Coronary artery (tissue), 2 donors: Measurements from ENCODE around the gene STAC2.
A peak's percentile ranks its signal among the peaks of the same experiment; 100 is the strongest.

Experiments used
- DNase-seq: peaks from one replicate; pipeline ENCODE4 v3.0.0-alpha.2; 2017; ENCODE audit warnings: low spot score
- H3K27ac ChIP-seq, 2 donors: fragments of 200-600 bp; sonication (generic); one replicate each; pipeline ENCODE4 v1.5.1; 2016 to 2019
- H3K4me3 ChIP-seq: fragments of 200-600 bp; sonication (generic); 2 replicates; pipeline ENCODE4 v1.5.1; 2016; ENCODE audit warnings: mild to moderate bottlenecking, moderate library complexity
- TF ChIP-seq, protein P1 (sequence below): fragments of 200-600 bp; sonication (generic); IDR thresholded peaks from one replicate; pipeline ENCODE4 v1.5.1; 2019; ENCODE audit warnings: antibody characterized with exemption

Gene STAC2

GRCh38 chr17:39194089-39194984, 31.4 kb downstream of the STAC2 start:
- Histone ChIP-seq H3K27ac (peak overlapping the region; percentile 92 to 99), H3K4me3 (peak overlapping the region; percentile 97)
- TF ChIP-seq, protein P1, sequence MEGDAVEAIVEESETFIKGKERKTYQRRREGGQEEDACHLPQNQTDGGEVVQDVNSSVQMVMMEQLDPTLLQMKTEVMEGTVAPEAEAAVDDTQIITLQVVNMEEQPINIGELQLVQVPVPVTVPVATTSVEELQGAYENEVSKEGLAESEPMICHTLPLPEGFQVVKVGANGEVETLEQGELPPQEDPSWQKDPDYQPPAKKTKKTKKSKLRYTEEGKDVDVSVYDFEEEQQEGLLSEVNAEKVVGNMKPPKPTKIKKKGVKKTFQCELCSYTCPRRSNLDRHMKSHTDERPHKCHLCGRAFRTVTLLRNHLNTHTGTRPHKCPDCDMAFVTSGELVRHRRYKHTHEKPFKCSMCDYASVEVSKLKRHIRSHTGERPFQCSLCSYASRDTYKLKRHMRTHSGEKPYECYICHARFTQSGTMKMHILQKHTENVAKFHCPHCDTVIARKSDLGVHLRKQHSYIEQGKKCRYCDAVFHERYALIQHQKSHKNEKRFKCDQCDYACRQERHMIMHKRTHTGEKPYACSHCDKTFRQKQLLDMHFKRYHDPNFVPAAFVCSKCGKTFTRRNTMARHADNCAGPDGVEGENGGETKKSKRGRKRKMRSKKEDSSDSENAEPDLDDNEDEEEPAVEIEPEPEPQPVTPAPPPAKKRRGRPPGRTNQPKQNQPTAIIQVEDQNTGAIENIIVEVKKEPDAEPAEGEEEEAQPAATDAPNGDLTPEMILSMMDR = peak; percentile 45
- DNase-seq = peak; percentile 90

DNA sequence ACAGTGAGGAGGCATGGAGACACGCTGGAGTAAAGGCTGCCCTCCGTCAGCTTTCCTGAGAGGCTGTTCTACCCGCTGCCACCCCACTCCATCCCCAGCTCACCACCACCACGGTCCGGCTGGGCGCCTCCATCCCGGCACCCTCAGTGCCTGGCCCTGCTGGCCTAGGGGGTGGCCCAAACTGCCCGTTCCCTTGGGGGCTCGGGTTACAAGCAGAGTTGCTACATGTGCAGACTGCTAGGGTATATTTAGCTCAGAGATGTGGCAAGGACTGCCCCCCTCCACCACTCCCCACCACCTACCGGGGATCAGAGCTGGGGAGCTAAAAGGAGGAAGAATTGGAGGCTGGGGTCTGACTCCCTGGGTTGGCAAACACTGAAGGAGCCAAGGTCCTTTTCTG, 32.4 kb downstream of the STAC2 start:
- TF ChIP-seq, protein P1 = no peak
- Histone ChIP-seq H3K4me3 (peak overlapping the region; percentile 16), H3K27ac (peak overlapping the region in 1 of 2 donors; percentile 99)
- no peak for DNase-seq

DNA sequence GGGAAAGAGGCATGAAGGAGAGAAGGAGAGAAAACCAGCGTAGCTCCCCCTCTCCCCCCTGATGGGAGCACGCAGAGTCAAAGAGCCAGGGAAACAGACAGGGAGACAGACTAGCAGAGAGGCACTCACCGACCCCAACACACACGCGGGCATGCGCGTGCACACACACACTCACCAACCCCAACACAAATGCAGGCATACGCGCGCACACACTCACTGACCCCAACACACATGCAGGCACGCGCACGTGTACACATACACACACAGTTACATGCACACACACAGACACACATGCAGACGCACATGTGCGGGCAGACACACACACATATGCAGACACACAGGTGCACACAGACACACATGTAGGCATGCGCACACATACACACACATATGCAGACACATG, 32.8 kb downstream of the STAC2 start:
- H3K4me3 ChIP-seq = peak overlapping the region; percentile 16
- TF ChIP-seq, protein P1 = no peak

GRCh38 chr17:39191750-39192510, 33.8 kb downstream of the STAC2 start:
- Histone ChIP-seq H3K27ac (no peak overlapping the region), H3K4me3 (no peak overlapping the region)
- no peak for DNase-seq
- TF ChIP-seq, protein P1 = no peak

More for the DNA sequence above, 32.8 kb downstream of the STAC2 start:
- no peak for DNase-seq
- no peak overlapping the region for H3K27ac ChIP-seq

- Histone ChIP-seq H3K4me3 (no peak overlapping the region), H3K27ac (no peak overlapping the region)
- TF ChIP-seq, protein P1 = no peak
- DNase-seq = no peak
Measured at GRCh38 chr17:39187152-39187830, 38.5 kb downstream of the STAC2 start.

DNA sequence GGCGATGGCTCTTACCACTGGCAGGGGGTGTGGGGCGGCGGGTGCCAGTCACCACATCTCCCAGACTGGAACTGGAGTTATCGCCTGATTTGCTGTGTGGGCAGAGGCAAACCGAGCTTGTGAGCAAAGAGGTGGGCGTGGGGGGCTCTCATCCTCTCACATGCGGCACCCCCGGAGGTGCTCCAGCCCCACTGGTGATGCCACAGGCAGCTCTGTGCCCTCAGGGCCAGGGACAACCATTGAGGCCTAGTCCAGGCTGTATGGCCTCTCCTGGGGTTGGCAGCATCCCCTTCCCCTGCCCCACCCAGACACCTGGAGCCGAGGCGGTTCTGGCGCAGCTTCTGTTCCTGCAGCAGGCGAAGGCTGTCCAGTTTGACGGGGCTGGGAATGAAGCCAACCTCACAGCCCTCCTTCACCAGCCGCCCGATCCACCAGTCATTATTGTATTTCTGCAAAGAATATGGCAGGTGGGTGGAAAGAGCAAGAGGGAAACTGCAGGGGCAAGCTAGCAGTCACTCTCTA, 39.2 kb downstream of the STAC2 start:
- TF ChIP-seq, protein P1 = no peak
- no peak overlapping the region for H3K27ac ChIP-seq
- DNase-seq = no peak
- no peak overlapping the region for H3K4me3 ChIP-seq
